HG03432 (cell line): ENCODE data around the gene LTBP1.
"Not testable (repeated sequence)": the region's sequence is repeated elsewhere in the genome, so short reads cannot be mapped to it uniquely, and the experiment has no call there.

Source experiments
- ATAC-seq: cut with Tn5 transposase; IDR thresholded peaks from one replicate; pipeline ENCODE4 v1.9.1; 2021; ENCODE audit warnings: mild to moderate bottlenecking, moderate library complexity; ENCODE audit not compliant: unreplicated experiment

Gene LTBP1

DNA sequence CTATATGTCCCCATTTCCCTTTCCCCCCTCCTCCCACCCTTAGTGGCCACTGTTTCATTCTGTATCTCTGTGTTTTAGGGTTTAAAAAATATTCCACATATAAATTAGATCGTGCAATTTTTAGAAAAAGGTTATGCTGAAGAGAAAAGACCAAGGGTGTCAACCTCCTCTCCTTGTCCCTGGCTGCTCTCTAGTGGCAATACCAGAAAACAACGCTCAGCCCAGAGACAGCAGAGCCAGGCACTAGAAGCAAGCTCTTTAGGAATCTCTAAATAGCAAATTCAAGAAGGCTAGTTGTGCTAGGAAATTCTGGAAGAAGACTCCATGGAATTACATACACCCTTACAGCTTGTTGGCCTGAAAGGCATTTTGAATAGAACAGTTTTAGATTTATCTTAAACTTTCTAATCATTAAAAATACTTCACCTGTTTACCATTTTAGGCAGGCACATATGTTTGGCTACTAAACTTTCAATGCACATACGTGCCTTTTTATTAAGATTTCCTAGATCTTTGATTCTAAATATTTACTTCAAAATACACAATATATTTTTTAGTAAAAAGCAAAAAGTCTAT lies 494.6 kb downstream of the LTBP1 start:
- ATAC-seq = peak; percentile 85

DNA sequence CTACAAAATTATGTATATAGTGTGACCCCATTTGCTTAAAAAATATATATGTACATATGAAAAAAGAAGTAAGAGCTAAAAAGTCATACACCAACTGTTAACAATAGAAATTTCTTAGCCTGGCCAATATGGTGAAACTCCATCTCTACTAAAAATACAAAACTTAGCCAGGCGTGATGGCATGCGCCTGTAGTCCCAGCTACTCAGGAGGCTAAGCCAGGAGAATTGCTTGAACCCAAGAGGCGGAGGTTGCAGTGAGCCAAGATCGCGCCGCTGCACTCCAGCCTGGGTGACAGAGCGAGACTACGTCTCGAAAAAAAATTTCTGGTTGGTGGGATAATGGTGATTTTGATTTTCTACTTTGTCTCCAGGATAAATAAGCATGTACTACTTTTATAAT lies 495.3 kb downstream of the LTBP1 start:
- ATAC-seq = not testable (repeated sequence)

DNA sequence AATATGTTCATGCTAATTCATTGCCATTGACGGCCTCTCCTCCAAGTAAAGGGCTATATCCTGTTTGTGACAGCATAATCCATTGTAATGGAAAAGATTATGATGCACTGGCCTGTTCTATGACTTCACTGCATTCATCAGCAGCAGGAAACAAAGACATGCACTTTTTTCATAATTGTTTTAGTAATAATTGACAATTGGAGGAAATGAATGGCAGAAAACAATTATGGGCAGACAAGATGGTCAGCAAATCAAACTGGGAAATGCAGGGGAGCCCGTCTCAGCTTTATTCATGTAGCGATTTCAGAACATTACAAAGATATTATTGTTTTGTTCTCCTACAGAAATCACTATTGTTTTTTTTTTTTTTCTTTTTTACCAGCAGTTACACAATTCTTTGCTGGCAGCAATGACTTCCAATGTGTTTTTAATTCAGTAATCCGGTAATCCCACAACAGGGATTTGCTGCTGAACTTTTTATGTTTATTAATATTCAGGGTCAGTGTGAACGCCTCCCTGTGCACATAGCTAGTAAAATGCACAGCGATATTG lies 495.9 kb downstream of the LTBP1 start:
- no peak for ATAC-seq

DNA sequence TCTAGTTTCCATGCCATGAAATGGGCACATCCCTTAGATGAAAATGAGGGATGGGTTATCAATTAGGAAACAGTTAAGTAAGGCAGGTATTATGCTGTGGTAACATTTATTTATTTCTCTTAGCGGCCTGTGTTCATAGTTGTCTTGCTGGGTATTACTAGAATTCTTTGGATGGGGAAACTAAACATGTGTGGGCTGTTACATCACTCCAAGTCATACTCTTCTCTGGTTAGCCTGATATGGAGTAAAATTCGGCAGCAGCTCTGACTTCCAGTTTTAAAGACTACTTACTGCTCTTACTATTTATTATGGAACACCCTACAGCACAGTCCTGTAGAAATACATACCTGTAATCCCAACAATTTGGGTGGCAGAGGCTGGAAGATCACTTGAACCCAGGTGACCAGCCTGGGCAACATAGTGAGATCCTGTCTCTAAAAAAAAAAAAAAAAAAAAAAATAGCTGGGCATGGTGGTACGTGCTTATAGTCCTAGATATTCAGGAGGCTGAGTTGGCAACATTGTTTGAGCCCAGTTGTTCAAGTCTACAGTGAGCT lies 496.6 kb downstream of the LTBP1 start:
- no peak for ATAC-seq

GRCh38 chr2:33444967-33445366 lies 498.2 kb downstream of the LTBP1 start:
- ATAC-seq = no peak

DNA sequence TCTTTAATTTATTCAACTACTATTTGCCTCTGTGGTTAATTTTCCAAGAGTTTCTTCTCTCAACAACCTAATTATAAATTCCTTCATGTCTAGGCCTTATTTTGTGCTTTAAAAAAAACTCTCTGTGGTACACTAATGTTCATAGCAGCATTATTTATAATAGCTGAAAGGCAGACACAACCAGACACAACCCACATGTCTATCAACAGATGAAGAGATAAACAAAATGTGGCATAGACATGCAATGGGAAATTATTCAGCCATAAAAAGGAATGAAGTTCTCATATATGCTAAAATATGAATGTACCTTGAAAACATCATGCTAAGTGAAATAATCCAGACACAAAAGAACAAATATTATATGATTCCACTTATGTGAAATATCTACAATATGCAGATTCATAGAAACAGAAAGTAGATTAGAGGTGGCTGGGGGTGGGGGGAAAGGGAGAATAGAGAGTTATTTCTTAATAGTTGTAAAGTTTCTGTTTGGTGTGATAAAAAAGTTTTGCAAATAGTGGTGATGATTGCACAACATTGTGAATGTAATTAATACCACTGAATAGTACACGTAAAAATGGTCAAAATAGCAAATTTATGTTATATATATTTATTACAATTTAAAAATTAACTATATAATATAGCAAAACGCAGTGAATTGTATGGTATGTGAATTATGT lies 501.6 kb downstream of the LTBP1 start:
- ATAC-seq = no peak
